Stimulated activated CD8-positive, alpha-beta memory T cell treated with anti-CD3 and anti-CD28 coated beads, Interleukin-15, amount 100 ng/mL, for 48 hours (primary cell): ENCODE data around the gene CUX1.
"Not testable (repeated sequence)": the region's sequence is repeated elsewhere in the genome, so short reads cannot be mapped to it uniquely, and the experiment has no call there.

Experiments used
- DNase-seq, 2 donors: peaks; one replicate each; pipeline ENCODE4 v3.0.0-alpha.2; 2020; ENCODE audit warnings: low read depth in 2 of 2

The CUX1 gene

GRCh38 chr7:102142433-102142832 lies 325.0 kb downstream of the CUX1 start:
- DNase-seq = not testable (repeated sequence)

DNA sequence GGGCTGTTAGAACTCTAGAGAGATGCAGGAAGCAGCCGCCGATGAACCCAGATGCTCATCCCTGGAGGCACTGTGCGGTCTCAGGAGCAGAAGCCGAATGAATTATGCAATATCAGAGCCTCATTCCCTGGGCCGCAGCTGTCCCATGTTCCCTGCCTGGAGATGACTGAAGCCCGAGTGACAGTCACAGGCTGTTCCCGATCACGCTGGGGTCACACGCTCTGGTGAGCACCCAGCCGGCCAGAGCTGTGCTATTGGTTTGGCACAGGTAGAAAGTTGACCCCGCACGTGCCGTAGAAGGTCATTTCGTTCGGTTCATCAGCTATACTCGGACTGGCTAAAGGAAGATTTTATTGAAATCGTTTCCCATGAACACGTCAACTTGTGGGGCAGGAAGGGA lies 328.7 kb downstream of the CUX1 start:
- DNase-seq = no peak

DNA sequence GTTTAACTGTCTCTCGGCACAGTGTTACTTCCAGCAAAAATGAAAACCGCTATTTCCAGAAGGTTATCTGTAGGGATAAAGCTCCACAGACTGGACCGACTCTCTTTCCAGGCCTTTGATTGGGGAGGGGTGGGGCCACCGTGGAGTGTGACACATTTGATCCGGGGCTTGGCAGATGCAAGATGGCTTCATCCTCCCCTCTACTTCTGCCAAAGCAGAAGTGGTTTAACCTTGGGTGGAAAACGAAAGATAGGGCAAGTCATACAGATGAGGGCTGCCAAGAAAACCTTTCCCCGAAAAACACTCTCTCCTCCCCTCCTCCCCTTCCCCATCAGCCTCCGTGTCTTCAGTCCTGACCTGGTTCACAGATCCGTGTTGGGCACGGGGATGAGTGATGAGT lies 329.6 kb downstream of the CUX1 start:
- no peak for DNase-seq

GRCh38 chr7:102148799-102149198 lies 331.4 kb downstream of the CUX1 start:
- DNase-seq = no peak

- no peak for DNase-seq
Observed at GRCh38 chr7:102149416-102149815, 332.0 kb downstream of the CUX1 start.

GRCh38 chr7:102150266-102150665 lies 332.8 kb downstream of the CUX1 start:
- no peak for DNase-seq

DNA sequence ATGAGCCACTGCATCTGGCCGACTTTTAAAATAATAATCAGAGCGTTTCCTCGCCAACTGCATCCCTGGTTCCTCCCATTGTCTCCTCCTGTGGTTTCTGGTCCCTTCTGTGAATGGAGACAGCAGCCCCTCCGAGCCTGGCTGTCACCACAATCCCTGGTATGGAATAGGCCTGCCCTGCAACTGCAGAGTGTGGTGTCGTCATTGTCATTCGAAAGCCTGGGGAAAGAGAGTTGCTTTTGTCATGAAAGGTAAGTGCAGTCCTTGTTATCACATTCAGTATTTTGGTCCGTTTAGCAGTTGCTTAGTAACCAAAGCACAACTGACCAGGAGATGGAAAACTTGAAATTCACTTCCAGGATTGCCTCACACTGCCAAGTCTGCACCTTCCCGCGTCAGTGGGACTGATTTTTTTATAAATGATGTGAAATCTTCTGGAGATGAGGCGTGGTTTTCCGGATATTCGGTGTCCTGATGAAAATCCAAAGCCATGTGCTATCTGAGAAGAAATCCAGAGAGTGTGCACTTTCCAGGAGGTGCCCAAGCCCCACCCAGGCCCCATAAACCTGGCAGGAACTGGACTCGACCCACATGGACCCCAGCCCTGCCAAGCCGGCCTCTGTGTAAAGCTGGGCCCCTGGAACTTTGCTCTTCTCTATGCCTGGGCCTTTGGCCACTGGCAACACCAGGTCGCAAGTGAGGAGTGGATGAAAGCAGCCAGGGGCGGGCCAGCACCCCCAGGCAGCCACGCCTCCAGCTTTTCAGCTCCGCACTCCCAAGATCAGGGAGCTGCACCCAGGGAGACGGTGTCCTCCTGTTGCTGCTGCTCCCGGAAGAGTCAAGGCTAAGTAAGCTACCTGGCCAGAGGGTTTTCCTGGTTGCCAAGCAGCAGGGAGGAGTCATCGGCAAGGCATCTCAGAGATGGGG lies 335.5 kb downstream of the CUX1 start:
- no peak for DNase-seq

DNA sequence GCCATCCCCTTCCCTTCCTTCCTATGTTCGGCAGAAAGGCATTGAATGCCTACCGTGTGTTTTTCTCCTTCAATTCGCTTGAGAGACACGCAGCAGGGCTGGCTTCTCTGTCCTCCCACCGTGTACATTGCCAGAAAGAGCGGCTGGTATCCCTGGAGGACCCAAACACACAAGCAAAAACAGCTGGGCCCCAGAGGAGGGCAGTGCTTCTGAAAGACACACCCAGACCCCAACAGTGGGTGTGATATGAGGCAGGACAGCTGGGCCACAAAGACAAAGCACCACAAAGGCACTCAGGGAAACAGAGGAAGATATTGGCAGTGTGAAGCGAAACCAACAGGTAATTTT lies 336.1 kb downstream of the CUX1 start:
- no peak for DNase-seq

GRCh38 chr7:102154425-102154824 lies 337.0 kb downstream of the CUX1 start:
- no peak for DNase-seq

DNA sequence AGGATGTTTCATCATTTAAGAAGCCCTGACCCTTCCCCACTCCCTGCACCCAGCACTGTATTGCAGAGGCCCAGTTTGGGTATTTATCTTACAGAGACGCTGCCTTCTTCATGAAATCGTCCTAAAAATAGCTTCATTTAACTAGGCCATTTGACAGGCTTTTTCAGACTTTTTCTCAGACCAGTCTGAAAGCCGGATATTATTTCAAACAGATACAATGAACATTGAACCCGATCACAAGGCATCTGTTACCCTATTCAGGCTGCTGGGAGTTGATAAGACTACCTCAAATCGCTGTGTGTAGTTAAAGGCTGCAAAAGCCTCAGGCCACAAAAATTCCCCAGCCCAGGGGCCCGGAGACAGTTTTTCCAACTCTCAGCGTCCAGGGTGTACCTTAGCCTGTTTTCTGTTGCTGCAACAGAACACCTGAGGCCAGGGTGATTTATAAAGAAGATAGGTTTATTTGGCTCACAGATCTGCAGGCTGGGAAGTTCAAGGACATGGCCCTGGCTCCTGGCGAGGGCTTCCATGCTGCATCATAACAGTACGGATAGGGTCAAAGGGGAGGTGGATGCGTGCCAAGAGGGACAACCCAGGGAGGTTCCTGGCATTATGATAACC lies 338.5 kb downstream of the CUX1 start:
- no peak for DNase-seq

DNA sequence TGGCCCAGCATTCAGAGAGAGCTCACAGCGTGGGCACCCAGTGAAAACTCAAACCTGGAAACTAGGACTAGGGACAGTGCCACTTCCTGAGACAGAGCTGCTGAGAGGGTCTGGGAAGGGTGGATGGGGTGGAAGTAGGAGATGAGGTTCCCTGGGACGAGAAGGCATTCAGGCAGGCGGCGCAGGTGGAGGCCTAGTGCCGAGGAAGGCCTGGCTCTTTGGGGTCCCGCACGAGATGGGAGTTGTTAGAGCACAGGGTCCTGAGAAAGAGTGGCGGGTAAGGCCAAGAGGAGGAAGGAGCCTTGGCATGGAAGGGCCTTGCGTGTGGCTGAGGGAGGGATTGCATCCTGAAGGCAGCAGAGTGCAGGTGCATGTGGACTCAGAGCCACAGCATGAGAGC lies 339.4 kb downstream of the CUX1 start:
- no peak for DNase-seq

- no peak for DNase-seq
Observed at GRCh38 chr7:102165136-102165535, 347.7 kb downstream of the CUX1 start.

DNA sequence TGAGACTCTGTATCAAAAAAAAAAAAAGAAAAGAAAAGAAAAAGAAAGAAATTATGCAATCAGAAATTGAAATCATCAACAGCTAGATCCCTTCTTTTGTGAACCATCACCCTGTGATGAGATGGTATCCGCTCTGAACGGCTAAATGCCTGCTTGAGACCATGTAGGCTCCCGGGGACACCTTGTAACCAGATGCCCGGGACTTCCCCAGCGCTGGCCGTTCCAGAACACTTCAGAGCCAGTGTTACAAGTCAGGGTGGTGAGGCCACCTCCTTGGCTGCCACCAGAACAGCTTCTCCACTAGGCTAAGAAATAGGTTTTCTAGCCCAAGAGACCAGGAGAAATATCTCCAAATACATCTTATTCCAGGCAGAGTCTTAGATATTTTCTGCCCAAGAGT lies 349.8 kb downstream of the CUX1 start:
- no peak for DNase-seq

- no peak for DNase-seq
Observed at GRCh38 chr7:102169651-102170392, 352.4 kb downstream of the CUX1 start.

GRCh38 chr7:102170393-102170970 lies 353.1 kb downstream of the CUX1 start:
- no peak for DNase-seq

- no peak for DNase-seq
Observed at GRCh38 chr7:102173669-102174068, 356.2 kb downstream of the CUX1 start.

DNA sequence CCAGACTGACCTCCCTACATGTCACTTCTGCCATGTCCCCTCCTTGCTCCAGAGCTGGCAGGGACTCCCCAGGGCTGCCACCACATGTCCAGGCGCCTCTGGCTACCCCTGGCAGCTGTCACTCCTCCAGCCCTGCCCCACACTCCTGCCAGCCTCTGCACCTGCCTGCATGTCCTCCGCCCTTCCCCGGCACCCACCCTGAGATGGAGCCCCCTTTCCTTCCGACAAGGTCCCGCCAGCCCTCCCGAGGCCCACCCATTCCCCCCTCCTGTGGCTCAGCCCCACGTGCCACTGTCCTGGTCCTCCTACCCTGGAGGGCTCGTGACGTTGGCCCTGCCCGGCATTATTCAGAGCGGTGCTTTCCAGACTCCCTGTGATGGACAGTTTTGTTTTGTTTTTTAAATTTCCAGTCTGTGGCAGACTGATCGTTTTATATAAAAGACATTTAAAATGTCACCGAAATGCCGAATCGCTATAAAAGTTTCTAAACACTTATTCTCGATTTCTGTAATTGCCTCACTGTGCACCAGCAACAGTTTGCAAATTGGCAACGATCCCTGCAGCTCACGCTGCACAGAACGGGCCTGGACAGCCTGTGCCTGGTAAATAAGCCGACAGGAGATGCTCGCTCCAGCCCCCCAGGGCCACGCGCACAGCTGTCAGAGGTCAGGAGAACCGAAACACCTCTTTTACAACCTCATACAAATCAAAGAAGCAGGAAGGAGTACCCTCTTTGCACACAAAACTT lies 358.2 kb downstream of the CUX1 start:
- no peak for DNase-seq

DNA sequence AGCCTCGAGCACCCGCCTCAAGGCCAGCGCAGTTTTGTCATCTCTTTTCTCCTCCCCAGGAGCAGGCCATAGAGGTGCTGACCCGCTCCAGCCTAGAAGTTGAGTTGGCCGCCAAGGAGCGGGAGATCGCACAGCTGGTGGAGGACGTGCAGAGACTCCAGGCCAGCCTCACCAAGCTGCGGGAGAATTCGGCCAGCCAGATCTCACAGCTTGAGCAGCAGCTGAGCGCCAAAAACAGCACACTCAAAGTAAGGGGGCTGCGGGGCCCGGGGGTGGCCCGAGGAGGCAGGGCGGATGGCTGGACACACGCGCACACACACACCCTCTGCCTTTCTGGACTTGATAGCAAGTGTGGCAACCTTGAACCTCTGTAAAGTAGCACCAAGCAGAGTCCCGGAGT lies 361.0 kb downstream of the CUX1 start:
- no peak for DNase-seq

DNA sequence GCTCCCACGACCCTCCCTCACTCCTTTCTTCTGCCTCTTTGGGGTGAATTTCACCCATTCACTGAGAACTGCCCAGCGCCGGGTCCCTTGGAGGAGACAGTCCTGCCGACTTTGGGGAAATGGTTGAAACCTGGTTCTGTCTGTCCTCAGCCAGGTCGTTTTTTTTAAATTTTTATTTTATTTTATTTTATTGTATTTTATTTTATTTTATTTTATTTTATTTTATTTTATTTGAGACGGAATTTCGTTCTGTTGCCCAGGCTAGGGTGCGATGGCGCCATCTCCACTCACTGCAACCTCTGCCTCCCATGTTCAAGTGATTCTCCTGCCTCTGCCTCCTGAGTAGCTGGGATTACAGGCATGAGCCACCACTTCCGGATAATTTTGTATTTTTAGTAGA lies 363.3 kb downstream of the CUX1 start:
- no peak for DNase-seq

DNA sequence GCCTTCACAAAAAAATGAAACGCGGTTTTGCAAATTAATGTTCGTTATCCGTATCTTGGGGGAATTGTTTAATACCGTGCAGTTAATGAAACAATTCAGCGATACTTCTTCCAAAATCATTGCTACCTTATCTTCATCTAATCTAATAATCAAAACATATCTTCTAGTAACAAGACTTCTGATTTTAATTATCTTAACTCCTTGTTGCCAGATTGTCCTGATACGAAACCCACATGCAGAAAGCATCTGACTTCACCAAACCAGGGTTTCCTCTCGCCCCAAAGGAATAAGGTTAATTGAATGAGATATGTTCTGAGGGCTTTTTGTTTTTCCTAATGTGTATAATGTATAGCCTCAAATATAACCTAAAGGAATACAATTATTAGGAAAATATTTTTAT lies 364.1 kb downstream of the CUX1 start:
- DNase-seq = no peak

DNA sequence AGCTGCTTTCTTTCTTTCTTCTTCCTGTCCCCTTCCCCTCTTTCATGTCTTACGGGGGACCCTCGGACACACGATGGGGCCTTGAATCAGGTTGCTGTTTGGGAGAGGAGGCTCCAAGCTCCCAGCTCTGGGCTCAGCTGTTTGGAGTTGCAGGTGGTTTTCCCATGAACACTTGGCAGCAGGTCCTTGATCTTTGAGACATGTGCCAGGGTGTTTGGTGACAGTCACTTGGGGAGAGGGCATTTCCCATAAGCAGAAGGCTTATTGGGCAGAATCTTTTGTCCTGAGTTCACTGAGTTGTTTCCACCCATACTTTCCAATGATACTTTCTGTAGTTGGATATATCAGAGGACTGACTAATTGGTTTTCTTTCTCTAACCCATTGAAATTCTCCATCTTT lies 364.6 kb downstream of the CUX1 start:
- no peak for DNase-seq

DNA sequence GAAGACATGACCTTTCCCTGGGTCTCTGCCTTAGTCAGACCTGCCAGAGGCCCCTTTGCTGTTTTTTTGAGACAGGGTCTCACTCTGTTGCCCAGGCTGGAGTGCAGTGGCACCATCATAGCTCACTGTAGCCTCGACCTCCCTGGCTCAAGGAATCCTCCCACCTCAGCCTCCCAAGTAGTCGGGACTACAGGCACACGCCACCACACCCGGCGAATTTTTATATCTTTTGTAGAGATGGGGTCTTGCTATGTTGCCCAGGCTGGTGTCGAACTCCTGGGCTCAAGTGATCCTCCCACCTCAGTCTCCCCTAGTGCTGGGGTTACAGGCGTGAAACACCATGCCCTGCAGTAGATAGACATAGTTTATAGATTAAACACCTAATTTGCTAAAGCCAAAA lies 366.4 kb downstream of the CUX1 start:
- not testable (repeated sequence) for DNase-seq
